ENCODE data around the gene CWC25.

- TF ChIP-seq POLR2A (IDR thresholded peaks at IDR 0.05) (no peak), CTCF (IDR thresholded peaks at IDR 0.05) (no peak)
These were observed 72.0 kb downstream of the CWC25 start for GRCh38 chr17:38753071-38753506.

Measured in adrenal gland (tissue), 5 donors.